Fibroblast of lung (primary cell): Measurements from ENCODE around the gene RAPH1. TPM values are rescaled to one million over a fixed set of nuclear protein-coding genes. Genes with fewer than 3 reads are reported as not detected.

ENCODE experiments used
- DNase-seq, 2 donors: peaks; one replicate each; pipeline versions ENCODE4 v3.0.0 to v3.0.0-alpha.2; 2010; ENCODE audit warnings: low read depth in 2 of 2
- H2AFZ ChIP-seq: 2 replicates; pipeline ENCODE4 v1.5.1; 2012; ENCODE audit warnings: low read length, control low read depth, inconsistent platforms
- H3K27ac ChIP-seq: 2 replicates; pipeline ENCODE4 v1.5.1; 2011; ENCODE audit warnings: low read length, control low read depth; ENCODE audit not compliant: insufficient read depth
- H3K27me3 ChIP-seq: 2 replicates; pipeline ENCODE4 v1.5.1; 2011; ENCODE audit warnings: mild to moderate bottlenecking, low read length; ENCODE audit not compliant: control insufficient read depth, insufficient read depth
- H3K36me3 ChIP-seq: 2 replicates; pipeline ENCODE4 v1.5.1; 2011; ENCODE audit warnings: low read length; ENCODE audit not compliant: control insufficient read depth, insufficient read depth
- H3K4me1 ChIP-seq: 2 replicates; pipeline ENCODE4 v1.5.1; 2011; ENCODE audit warnings: low read length; ENCODE audit not compliant: control insufficient read depth, insufficient read depth; ENCODE audit errors: extremely low read depth
- H3K4me2 ChIP-seq: 2 replicates; pipeline ENCODE4 v1.5.1; 2011; ENCODE audit warnings: low read length, control low read depth; ENCODE audit not compliant: insufficient read depth; ENCODE audit errors: extremely low read depth
- H3K4me3 ChIP-seq, 4 experiments: fragments of 200-600 bp in 1 of 4; sonication (generic) in 1 of 4; replicated peaks in 1 of 4; 2 replicates each; pipeline ENCODE4 v1.5.1; 2011 to 2016; ENCODE audit warnings: low read length in 4 of 4, low read depth in 3 of 4, mild to moderate bottlenecking in 3 of 4, control low read depth in 2 of 4, inconsistent platforms in 1 of 4, mixed read lengths in 1 of 4; ENCODE audit not compliant: insufficient read depth in 1 of 4; ENCODE audit errors: control extremely low read depth in 1 of 4
- H3K79me2 ChIP-seq: 2 replicates; pipeline ENCODE4 v1.5.1; 2012; ENCODE audit warnings: mild to moderate bottlenecking, low read length, inconsistent platforms; ENCODE audit not compliant: control insufficient read depth, insufficient read depth
- H3K9ac ChIP-seq: 2 replicates; pipeline ENCODE4 v1.5.1; 2011; ENCODE audit warnings: mild to moderate bottlenecking, low read length, control low read depth; ENCODE audit not compliant: insufficient read depth
- H3K9me3 ChIP-seq: 2 replicates; pipeline ENCODE4 v1.5.1; 2012; ENCODE audit warnings: low read depth, low read length; ENCODE audit not compliant: control insufficient read depth, insufficient read depth
- H4K20me1 ChIP-seq: 2 replicates; pipeline ENCODE4 v1.5.1; 2011; ENCODE audit warnings: low read length; ENCODE audit not compliant: control insufficient read depth, insufficient read depth; ENCODE audit errors: extremely low read depth
- EZH2 ChIP-seq: IDR thresholded peaks from 2 replicates; pipeline ENCODE4 v1.5.1; 2012; ENCODE audit warnings: low read length, control low read depth, mild to moderate bottlenecking; ENCODE audit errors: missing control alignments
- polyA plus RNA-seq, 2 donors: library from polyadenylated mRNA; depleted of rRNA in 1 of 2; stranded (reverse) in 1 of 2; unstranded in 1 of 2; fragments of >200 nt; gene quantifications; 2 replicates each; pipeline ENCODE4 v1.2.1, GENCODE V29; 2011 to 2012; ENCODE audit warnings: missing spikeins in 1 of 2
- total RNA-seq: library from RNA; depleted of rRNA; stranded (reverse); fragments of >200 nt; gene quantifications from 2 replicates; pipeline ENCODE4 v1.2.1, GENCODE V29; 2014
- TF ChIP-seq, protein P1 (sequence below), 2 donors: IDR thresholded peaks in 1 of 2; conservative IDR thresholded peaks in 1 of 2; 1 replicate in 1 of 2; 2 replicates in 1 of 2; pipeline ENCODE4 v1.5.1; 2011 to 2012; ENCODE audit warnings: low read length in 2 of 2, control low read depth in 1 of 2, inconsistent platforms in 1 of 2, low read depth in 1 of 2, mild to moderate bottlenecking in 1 of 2

Gene RAPH1
- total and polyA plus RNA-seq, 2 donors (not counting 1 experiment from before 2014, with no cell fraction given): 14.1 to 21.1 TPM

GRCh38 chr2:203451689-203452088 is 83.4 kb downstream of the RAPH1 start:
- Histone ChIP-seq H3K36me3 (peaks cover 3% of the 10 kb centered on the region), H3K79me2 (no peaks in the 10 kb centered on the region), H3K4me3 (no peak overlapping the region), H3K9ac (no peak overlapping the region), H3K9me3 (no peaks in the 10 kb centered on the region), H2AFZ (no peak overlapping the region), H3K4me2 (no peak overlapping the region), H4K20me1 (no peaks in the 10 kb centered on the region), H3K27ac (no peak overlapping the region), H3K27me3 (no peaks in the 10 kb centered on the region), H3K4me1 (peaks cover 5% of the 10 kb centered on the region)
- DNase-seq: peak in 1 of 2 donors; percentile 24
- TF ChIP-seq EZH2: no peak
- TF ChIP-seq, protein P1, sequence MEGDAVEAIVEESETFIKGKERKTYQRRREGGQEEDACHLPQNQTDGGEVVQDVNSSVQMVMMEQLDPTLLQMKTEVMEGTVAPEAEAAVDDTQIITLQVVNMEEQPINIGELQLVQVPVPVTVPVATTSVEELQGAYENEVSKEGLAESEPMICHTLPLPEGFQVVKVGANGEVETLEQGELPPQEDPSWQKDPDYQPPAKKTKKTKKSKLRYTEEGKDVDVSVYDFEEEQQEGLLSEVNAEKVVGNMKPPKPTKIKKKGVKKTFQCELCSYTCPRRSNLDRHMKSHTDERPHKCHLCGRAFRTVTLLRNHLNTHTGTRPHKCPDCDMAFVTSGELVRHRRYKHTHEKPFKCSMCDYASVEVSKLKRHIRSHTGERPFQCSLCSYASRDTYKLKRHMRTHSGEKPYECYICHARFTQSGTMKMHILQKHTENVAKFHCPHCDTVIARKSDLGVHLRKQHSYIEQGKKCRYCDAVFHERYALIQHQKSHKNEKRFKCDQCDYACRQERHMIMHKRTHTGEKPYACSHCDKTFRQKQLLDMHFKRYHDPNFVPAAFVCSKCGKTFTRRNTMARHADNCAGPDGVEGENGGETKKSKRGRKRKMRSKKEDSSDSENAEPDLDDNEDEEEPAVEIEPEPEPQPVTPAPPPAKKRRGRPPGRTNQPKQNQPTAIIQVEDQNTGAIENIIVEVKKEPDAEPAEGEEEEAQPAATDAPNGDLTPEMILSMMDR (conservative IDR thresholded peaks at IDR 0.05 in 1 of 2, IDR thresholded peaks at IDR 0.05 in 1 of 2; ENCODE audit: low read depth in 1 of 2, low read length in 2 of 2): no peak

DNA sequence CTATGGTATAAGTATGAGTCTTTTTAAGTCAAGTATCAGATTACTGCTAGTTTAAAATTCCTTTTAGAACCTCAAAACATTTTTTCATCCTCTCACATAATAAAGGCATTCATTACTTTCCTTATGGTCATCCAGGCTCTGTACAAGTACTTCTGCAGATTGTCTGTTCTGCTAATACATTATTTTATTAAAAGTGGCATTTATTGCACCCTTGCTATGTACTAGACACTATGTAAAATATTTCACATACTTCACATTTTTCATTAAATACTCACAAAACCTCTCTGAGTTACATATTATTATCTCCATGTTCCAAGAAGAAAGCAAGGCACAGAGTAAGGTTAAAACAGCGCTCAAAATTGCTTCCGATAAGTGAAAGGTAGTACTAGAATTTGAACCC is 84.1 kb downstream of the RAPH1 start:
- Histone ChIP-seq H3K4me2 (no peak overlapping the region), H3K4me1 (peaks cover 5% of the 10 kb centered on the region), H3K79me2 (no peaks in the 10 kb centered on the region), H3K27ac (no peak overlapping the region), H3K9ac (no peak overlapping the region), H3K36me3 (peaks cover 5% of the 10 kb centered on the region), H2AFZ (no peak overlapping the region), H3K4me3 (no peak overlapping the region), H4K20me1 (no peaks in the 10 kb centered on the region), H3K9me3 (no peaks in the 10 kb centered on the region), H3K27me3 (no peaks in the 10 kb centered on the region)
- peak in 1 of 2 donors; percentile 64 for DNase-seq
- no peak for TF ChIP-seq EZH2
- TF ChIP-seq, protein P1 (conservative IDR thresholded peaks at IDR 0.05 in 1 of 2, IDR thresholded peaks at IDR 0.05 in 1 of 2; ENCODE audit: low read depth in 1 of 2, low read length in 2 of 2): no peak

GRCh38 chr2:203450561-203450960 is 84.5 kb downstream of the RAPH1 start:
- Histone ChIP-seq H4K20me1 (no peaks in the 10 kb centered on the region), H2AFZ (no peak overlapping the region), H3K27ac (no peak overlapping the region), H3K79me2 (no peaks in the 10 kb centered on the region), H3K9me3 (no peaks in the 10 kb centered on the region), H3K4me3 (no peak overlapping the region), H3K4me1 (peaks cover 5% of the 10 kb centered on the region), H3K4me2 (no peak overlapping the region), H3K9ac (no peak overlapping the region), H3K36me3 (peaks cover 5% of the 10 kb centered on the region), H3K27me3 (no peaks in the 10 kb centered on the region)
- DNase-seq: no peak
- TF ChIP-seq, protein P1 (conservative IDR thresholded peaks at IDR 0.05 in 1 of 2, IDR thresholded peaks at IDR 0.05 in 1 of 2; ENCODE audit: low read depth in 1 of 2, low read length in 2 of 2): no peak
- TF ChIP-seq EZH2: no peak
